GM23338 (cell line): ENCODE data around the gene PLOD3.

Source experiments
- CTCF ChIP-seq, 2 experiments: fragments of 200-600 bp in 1 of 2; sonication (generic) in 1 of 2; conservative IDR thresholded peaks; 2 replicates each; pipeline versions ENCODE4 v1.5.1 to v1.6.1; 2016 to 2017; ENCODE audit warnings: antibody characterized with exemption in 2 of 2, low read depth in 2 of 2, mild to moderate bottlenecking in 2 of 2, moderate library complexity in 1 of 2
- EZH2 ChIP-seq: fragments of 200-600 bp; sonication (generic); IDR thresholded peaks from one replicate; pipeline ENCODE4 v1.8.0; 2017; ENCODE audit warnings: antibody characterized with exemption, mild to moderate bottlenecking, low read depth; ENCODE audit not compliant: unreplicated experiment
- EZH2phosphoT487 ChIP-seq: fragments of 200-600 bp; sonication (generic); IDR thresholded peaks from one replicate; pipeline ENCODE4 v1.8.1; 2018; ENCODE audit warnings: antibody characterized with exemption; ENCODE audit not compliant: unreplicated experiment
- NANOG ChIP-seq: IDR thresholded peaks from 2 replicates; pipeline ENCODE4 v1.6.1; 2016; ENCODE audit warnings: antibody characterized with exemption, borderline replicate concordance
- POLR2AphosphoS5 ChIP-seq: IDR thresholded peaks from 2 replicates; pipeline ENCODE4 v1.6.1; 2016; ENCODE audit warnings: antibody characterized with exemption, low read depth
- REST ChIP-seq: IDR thresholded peaks from one replicate; pipeline ENCODE4 v1.6.1; 2018; ENCODE audit warnings: antibody characterized with exemption; ENCODE audit not compliant: unreplicated experiment

GRCh38 chr7:101232141-101232850, 14.9 kb upstream of the PLOD3 start:
- TF ChIP-seq EZH2 (no peak), REST (no peak), POLR2AphosphoS5 (peak; percentile 74), CTCF (conservative IDR thresholded peaks at IDR 0.05; ENCODE audit: low read depth in 2 of 2) (no peak), EZH2phosphoT487 (no peak), NANOG (no peak)
